Spleen (tissue), 7 donors: Measurements from ENCODE around the gene METTL3.

ENCODE experiments used
- POLR2A ChIP-seq, 3 donors: fragments of 450-650 bp; IDR thresholded peaks; one replicate each; pipeline ENCODE4 v1.5.1; 2017; ENCODE audit warnings: antibody characterized with exemption in 3 of 3, mild to moderate bottlenecking in 1 of 3
- POLR2AphosphoS5 ChIP-seq, 3 donors: sonication (generic); formaldehyde crosslinking; IDR thresholded peaks; one replicate each; pipeline ENCODE4 v1.5.1; 2017; ENCODE audit warnings: antibody characterized with exemption in 3 of 3
- TF ChIP-seq, protein P1 (sequence below), 11 experiments: fragments of 200-600 bp in 7 of 11; fragments of 450-650 bp in 4 of 11; sonication (generic) in 4 of 11; IDR thresholded peaks in 8 of 11; conservative IDR thresholded peaks in 3 of 11; 1 replicate in 7 of 11; 2 replicates in 4 of 11; pipeline versions ENCODE4 v1.4.0 to v1.8.0; 2016 to 2021; ENCODE audit warnings: antibody characterized with exemption in 11 of 11, inconsistent platforms in 4 of 11, mild to moderate bottlenecking in 1 of 11
- donor health status: DM: no; HTN: no; CAD: no; lungs with moderate emphysema.
- donor health status: DM: no; HTN: no; CAD: no.
- donor health status: DM: no; HTN: no; CAD: no.

DNA sequence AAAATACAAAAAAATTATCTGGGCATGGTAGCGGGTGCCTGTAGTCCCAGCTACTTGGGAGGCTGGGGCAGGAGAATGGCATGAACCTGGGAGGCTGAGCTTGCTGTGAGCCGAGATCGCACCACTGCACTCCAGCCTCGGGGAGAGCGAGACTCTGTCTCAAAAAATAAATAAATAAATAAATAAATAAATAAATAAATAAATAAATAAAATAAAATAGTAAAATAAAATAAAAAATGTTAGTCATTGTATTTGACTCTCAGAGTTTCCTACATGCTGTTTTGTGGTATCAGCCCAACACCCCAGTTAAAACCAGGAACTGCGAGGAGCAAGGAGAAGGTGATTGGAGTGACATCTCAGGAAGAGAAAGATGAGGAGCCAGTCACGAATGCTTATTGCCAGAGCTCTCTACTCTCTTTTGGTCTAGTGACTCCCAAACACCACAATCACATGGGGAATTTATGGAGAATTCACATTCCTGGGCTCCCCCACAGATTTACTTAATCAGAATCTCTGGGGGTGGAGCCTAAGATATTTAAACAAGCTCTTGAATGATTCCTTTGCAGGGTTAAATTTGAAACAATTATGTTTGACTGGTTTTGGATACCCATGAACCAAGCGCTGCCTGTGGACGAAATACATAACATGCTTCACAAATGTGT is 30.4 kb upstream of the METTL3 start:
- TF ChIP-seq, protein P1, sequence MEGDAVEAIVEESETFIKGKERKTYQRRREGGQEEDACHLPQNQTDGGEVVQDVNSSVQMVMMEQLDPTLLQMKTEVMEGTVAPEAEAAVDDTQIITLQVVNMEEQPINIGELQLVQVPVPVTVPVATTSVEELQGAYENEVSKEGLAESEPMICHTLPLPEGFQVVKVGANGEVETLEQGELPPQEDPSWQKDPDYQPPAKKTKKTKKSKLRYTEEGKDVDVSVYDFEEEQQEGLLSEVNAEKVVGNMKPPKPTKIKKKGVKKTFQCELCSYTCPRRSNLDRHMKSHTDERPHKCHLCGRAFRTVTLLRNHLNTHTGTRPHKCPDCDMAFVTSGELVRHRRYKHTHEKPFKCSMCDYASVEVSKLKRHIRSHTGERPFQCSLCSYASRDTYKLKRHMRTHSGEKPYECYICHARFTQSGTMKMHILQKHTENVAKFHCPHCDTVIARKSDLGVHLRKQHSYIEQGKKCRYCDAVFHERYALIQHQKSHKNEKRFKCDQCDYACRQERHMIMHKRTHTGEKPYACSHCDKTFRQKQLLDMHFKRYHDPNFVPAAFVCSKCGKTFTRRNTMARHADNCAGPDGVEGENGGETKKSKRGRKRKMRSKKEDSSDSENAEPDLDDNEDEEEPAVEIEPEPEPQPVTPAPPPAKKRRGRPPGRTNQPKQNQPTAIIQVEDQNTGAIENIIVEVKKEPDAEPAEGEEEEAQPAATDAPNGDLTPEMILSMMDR (IDR thresholded peaks at IDR 0.05 in 8 of 11, conservative IDR thresholded peaks at IDR 0.05 in 3 of 11): no peak
- no peak for TF ChIP-seq POLR2AphosphoS5 (IDR thresholded peaks at IDR 0.05)
- no peak for TF ChIP-seq POLR2A (IDR thresholded peaks at IDR 0.05)
